ENCODE data around the gene TOPAZ1.

- TF ChIP-seq HOXA9 (CRISPR knock-in tag; IDR thresholded peaks at IDR 0.05; ENCODE audit: borderline replicate concordance) (no peak), THAP11 (CRISPR knock-in tag; IDR thresholded peaks at IDR 0.05) (no peak)
These were observed at the start of gene TOPAZ1 for GRCh38 chr3:44241706-44242105.

Measured in HepG2 (cell line).